OCI-LY7 (cell line): ENCODE results near the gene FGD5.

Source experiments
- EZH2phosphoT487 ChIP-seq: fragments of 200-600 bp; sonication (generic); IDR thresholded peaks from 2 replicates; pipeline ENCODE4 v1.6.1; 2018; ENCODE audit warnings: low read depth, borderline replicate concordance, mild to moderate bottlenecking, mixed run types, antibody characterized with exemption, low read length, moderate library complexity, mixed read lengths
- TF ChIP-seq, protein P1 (sequence below): fragments of 200-600 bp; sonication (generic); conservative IDR thresholded peaks from 2 replicates; pipeline ENCODE4 v1.5.1; 2014; ENCODE audit warnings: mild to moderate bottlenecking, antibody characterized with exemption, low read length, moderate library complexity, mixed read lengths

DNA sequence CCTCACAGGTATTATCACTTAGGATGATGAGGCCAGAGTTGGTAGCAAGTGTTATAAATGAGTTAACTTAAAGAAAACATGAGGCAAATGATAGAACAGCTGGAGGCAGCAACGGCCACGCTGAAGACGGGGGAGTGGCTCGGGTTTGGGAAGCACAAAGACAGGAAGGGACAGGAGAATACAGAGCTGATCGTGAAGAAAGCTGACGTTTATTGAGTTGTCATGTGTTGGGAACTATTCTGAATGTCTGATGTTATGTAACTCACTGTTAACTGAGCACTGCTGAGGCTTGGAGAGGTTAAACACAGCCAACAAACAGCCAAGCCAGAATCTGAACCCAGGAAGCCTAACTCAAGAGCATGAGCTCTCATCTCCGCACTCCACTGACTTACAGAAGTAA lies 42.3 kb downstream of the FGD5 start:
- TF ChIP-seq EZH2phosphoT487, result no peak
- TF ChIP-seq, protein P1, sequence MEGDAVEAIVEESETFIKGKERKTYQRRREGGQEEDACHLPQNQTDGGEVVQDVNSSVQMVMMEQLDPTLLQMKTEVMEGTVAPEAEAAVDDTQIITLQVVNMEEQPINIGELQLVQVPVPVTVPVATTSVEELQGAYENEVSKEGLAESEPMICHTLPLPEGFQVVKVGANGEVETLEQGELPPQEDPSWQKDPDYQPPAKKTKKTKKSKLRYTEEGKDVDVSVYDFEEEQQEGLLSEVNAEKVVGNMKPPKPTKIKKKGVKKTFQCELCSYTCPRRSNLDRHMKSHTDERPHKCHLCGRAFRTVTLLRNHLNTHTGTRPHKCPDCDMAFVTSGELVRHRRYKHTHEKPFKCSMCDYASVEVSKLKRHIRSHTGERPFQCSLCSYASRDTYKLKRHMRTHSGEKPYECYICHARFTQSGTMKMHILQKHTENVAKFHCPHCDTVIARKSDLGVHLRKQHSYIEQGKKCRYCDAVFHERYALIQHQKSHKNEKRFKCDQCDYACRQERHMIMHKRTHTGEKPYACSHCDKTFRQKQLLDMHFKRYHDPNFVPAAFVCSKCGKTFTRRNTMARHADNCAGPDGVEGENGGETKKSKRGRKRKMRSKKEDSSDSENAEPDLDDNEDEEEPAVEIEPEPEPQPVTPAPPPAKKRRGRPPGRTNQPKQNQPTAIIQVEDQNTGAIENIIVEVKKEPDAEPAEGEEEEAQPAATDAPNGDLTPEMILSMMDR, result no peak
